ENCODE measurements around the gene APP.

Gene APP

DNA sequence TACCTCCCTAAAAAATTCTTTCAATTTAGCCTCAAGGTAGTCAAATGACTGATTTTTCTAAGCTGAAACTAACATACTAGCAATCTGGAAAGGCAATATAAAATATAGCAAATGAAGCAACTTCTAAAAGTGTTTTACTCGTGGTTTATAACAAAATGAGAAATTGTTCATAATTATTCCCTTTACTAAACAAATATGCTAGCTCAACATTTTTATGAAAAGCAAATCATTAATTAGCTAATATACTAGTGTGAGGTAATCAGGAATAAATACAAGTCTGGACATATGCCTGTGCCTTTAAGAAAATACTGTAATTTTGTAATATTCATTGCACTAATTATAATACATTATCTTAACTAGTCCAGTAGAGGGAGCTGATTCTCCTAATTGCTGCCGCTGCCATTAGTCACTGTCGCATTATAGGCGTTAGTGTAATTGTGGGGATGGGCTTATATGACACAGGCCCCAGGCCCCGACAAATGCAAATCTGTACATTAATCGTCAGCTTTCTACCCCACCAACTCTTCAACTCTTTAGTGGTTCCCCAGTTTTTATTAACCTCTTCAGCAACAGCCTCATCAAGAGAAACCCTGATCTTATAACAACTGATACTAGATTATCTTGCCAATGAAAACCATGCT is 274.9 kb downstream of the APP start:
- Histone ChIP-seq H3K4me3 (replicated peaks; ENCODE audit: insufficient read depth, low read length) (no peak overlapping the region), H3K27me3 (ENCODE audit: insufficient read depth, poor library complexity, severe bottlenecking) (no peaks in the 10 kb centered on the region), H3K27ac (replicated peaks) (no peak overlapping the region)
- TF ChIP-seq, protein P1, sequence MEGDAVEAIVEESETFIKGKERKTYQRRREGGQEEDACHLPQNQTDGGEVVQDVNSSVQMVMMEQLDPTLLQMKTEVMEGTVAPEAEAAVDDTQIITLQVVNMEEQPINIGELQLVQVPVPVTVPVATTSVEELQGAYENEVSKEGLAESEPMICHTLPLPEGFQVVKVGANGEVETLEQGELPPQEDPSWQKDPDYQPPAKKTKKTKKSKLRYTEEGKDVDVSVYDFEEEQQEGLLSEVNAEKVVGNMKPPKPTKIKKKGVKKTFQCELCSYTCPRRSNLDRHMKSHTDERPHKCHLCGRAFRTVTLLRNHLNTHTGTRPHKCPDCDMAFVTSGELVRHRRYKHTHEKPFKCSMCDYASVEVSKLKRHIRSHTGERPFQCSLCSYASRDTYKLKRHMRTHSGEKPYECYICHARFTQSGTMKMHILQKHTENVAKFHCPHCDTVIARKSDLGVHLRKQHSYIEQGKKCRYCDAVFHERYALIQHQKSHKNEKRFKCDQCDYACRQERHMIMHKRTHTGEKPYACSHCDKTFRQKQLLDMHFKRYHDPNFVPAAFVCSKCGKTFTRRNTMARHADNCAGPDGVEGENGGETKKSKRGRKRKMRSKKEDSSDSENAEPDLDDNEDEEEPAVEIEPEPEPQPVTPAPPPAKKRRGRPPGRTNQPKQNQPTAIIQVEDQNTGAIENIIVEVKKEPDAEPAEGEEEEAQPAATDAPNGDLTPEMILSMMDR (IDR thresholded peaks at IDR 0.05; ENCODE audit: insufficient read depth, low read length), result no peak
- TF ChIP-seq SPI1 (IDR thresholded peaks at IDR 0.05; ENCODE audit: borderline replicate concordance, low read depth) (no peak), GABPA (IDR thresholded peaks at IDR 0.05; ENCODE audit: low read depth) (no peak), POLR2AphosphoS5 (IDR thresholded peaks at IDR 0.05; ENCODE audit: low read depth) (no peak)
- TF ChIP-seq, protein P2, sequence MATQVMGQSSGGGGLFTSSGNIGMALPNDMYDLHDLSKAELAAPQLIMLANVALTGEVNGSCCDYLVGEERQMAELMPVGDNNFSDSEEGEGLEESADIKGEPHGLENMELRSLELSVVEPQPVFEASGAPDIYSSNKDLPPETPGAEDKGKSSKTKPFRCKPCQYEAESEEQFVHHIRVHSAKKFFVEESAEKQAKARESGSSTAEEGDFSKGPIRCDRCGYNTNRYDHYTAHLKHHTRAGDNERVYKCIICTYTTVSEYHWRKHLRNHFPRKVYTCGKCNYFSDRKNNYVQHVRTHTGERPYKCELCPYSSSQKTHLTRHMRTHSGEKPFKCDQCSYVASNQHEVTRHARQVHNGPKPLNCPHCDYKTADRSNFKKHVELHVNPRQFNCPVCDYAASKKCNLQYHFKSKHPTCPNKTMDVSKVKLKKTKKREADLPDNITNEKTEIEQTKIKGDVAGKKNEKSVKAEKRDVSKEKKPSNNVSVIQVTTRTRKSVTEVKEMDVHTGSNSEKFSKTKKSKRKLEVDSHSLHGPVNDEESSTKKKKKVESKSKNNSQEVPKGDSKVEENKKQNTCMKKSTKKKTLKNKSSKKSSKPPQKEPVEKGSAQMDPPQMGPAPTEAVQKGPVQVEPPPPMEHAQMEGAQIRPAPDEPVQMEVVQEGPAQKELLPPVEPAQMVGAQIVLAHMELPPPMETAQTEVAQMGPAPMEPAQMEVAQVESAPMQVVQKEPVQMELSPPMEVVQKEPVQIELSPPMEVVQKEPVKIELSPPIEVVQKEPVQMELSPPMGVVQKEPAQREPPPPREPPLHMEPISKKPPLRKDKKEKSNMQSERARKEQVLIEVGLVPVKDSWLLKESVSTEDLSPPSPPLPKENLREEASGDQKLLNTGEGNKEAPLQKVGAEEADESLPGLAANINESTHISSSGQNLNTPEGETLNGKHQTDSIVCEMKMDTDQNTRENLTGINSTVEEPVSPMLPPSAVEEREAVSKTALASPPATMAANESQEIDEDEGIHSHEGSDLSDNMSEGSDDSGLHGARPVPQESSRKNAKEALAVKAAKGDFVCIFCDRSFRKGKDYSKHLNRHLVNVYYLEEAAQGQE (IDR thresholded peaks at IDR 0.05; ENCODE audit: insufficient replicate concordance, low read depth), result no peak
- DNase-seq (ENCODE audit: low read depth in 1 of 2, low spot score in 1 of 2), result peak; percentile 8 to 10

DNA sequence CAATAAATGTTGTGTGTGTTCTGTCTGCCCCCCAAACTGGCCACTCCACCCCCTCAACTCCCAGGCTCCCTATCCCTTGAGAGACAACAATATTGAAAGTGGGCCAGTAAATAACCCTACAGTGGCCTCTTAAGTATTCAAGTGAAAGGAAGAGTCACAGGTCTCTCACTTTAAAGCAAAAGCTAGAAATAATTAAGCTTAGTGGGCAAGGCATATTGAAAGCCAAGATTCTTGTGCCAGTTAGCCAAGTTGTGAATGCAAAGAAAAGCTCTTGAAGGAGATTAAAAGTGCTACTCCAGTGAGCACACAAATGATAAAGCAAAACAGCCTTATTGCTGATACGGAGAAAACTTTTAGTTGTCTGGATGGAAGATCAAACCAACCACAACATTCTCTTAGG is 277.4 kb downstream of the APP start:
- Histone ChIP-seq H3K27ac (replicated peaks) (no peak overlapping the region), H3K4me3 (replicated peaks; ENCODE audit: insufficient read depth, low read length) (no peak overlapping the region), H3K27me3 (ENCODE audit: insufficient read depth, poor library complexity, severe bottlenecking) (no peaks in the 10 kb centered on the region)
- no peak for DNase-seq (ENCODE audit: low read depth in 1 of 2, low spot score in 1 of 2)
- TF ChIP-seq POLR2AphosphoS5 (IDR thresholded peaks at IDR 0.05; ENCODE audit: low read depth) (no peak), GABPA (IDR thresholded peaks at IDR 0.05; ENCODE audit: low read depth) (no peak)
- TF ChIP-seq, protein P1 (IDR thresholded peaks at IDR 0.05; ENCODE audit: insufficient read depth, low read length), result no peak

DNA sequence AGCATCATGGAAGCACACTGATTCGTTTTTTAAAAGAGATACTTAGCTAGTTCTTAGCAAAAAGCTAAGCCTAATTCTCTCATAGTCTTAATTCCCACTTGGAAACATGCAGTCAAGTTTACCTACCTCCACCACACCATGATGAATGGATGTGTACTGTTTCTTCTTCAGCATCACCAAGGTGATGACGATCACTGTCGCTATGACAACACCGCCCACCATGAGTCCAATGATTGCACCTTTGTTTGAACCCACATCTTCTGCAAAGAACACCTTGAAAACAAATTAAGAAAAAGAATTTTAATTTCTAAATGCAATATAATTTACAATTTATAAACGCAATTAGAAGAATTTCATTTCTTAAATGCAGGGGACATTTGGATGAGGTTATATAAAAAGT is 279.0 kb downstream of the APP start:
- Histone ChIP-seq H3K27me3 (ENCODE audit: insufficient read depth, poor library complexity, severe bottlenecking) (no peaks in the 10 kb centered on the region), H3K4me3 (replicated peaks; ENCODE audit: insufficient read depth, low read length) (no peak overlapping the region), H3K27ac (replicated peaks) (no peak overlapping the region)
- TF ChIP-seq SPI1 (IDR thresholded peaks at IDR 0.05; ENCODE audit: borderline replicate concordance, low read depth) (no peak), GABPA (IDR thresholded peaks at IDR 0.05; ENCODE audit: low read depth) (no peak)
- DNase-seq (ENCODE audit: low read depth in 1 of 2, low spot score in 1 of 2), result no peak

DNA sequence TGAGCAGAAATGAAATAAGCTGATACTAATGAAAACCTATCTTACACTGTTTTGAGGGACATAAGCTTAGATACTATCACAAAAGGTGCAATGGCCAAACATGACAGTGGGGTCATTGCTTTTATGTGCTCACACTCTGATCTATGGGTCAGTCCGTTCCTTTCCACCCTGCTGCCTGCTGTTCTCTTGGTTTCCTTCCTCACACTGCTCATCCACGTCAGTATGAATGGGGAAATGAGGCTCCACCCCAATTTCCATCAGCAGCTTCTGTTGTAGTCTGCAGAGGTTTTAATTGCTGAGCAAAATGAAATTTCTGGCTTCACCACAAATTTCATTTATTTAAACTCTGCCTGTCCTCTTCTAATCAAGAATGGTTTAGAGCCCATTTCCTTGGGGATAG is 280.6 kb downstream of the APP start:
- no peak for DNase-seq (ENCODE audit: low read depth in 1 of 2, low spot score in 1 of 2)
- TF ChIP-seq, protein P2 (IDR thresholded peaks at IDR 0.05; ENCODE audit: insufficient replicate concordance, low read depth), result no peak
- TF ChIP-seq GABPA (IDR thresholded peaks at IDR 0.05; ENCODE audit: low read depth), result no peak
- no peak for TF ChIP-seq POLR2AphosphoS5 (IDR thresholded peaks at IDR 0.05; ENCODE audit: low read depth)
- TF ChIP-seq SPI1 (IDR thresholded peaks at IDR 0.05; ENCODE audit: borderline replicate concordance, low read depth), result no peak
- TF ChIP-seq, protein P1 (IDR thresholded peaks at IDR 0.05; ENCODE audit: insufficient read depth, low read length), result no peak
- Histone ChIP-seq H3K27ac (replicated peaks) (no peak overlapping the region), H3K4me3 (replicated peaks; ENCODE audit: insufficient read depth, low read length) (no peak overlapping the region), H3K27me3 (ENCODE audit: insufficient read depth, poor library complexity, severe bottlenecking) (no peaks in the 10 kb centered on the region)
